GM21825 (cell line): ENCODE results near the gene GNAT3.

Source experiments
- ATAC-seq: cut with Tn5 transposase; IDR thresholded peaks from one replicate; pipeline ENCODE4 v1.9.1; 2021; ENCODE audit warnings: mild to moderate bottlenecking, moderate library complexity; ENCODE audit not compliant: unreplicated experiment

Gene GNAT3

GRCh38 chr7:80467069-80467468 is 44.8 kb downstream of the GNAT3 start:
- no peak for ATAC-seq

DNA sequence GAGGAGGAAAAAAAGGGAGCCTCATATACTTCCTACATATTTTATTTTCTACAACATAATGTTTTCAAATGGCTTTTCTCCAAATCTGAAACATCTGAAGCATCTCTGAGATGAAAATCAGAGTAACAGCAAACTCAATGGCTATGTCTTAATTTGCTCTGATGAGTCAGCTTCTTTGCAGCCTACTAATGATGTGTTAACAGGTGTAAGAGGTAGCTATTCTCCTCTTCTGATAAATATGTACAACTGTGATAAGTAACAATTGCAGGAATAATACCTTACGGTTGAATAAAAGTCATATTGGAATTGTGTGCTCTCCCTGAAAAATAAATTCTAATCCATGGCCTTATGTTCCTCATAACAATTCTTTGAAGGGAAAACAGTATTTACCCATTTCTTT is 45.2 kb downstream of the GNAT3 start:
- ATAC-seq: no peak

DNA sequence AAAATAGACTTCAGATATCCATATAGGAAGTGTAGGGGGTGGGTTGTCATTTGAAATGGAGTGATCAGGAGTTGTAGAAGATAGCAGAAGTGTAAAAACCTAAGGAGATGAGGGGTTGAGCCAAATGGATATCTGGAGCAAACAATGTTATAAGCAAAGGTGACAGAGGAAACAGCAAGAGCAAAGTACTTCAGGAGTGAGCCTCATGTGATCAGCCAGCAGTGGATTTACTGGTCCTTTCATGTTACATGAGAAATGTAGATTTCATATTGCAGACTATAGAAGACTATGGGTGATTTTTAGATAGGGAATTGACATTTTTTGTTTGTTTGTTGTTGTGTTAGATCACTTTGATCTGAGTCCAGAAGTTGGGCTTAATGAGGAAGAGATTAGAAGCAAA is 47.7 kb downstream of the GNAT3 start:
- ATAC-seq: no peak

- no peak for ATAC-seq
Observed at GRCh38 chr7:80463272-80463920, 48.5 kb downstream of the GNAT3 start.

DNA sequence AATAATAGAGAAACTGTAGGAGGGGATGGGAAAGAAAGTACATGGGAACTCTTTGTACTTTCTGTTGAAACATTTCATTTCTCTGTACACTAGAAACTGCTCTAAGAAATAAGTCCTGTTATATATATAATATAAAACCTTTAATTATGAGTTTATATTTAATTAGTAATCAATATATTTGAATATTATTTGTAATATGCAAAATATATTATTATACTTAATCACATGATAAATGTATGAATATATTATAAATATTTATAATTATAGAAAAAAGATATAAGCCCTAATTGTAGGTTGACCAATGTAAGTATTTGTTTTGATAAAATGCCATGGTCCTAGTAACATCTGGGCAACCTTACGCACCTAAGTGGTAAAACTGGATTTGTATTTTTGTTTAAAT is 51.0 kb downstream of the GNAT3 start:
- no peak for ATAC-seq

DNA sequence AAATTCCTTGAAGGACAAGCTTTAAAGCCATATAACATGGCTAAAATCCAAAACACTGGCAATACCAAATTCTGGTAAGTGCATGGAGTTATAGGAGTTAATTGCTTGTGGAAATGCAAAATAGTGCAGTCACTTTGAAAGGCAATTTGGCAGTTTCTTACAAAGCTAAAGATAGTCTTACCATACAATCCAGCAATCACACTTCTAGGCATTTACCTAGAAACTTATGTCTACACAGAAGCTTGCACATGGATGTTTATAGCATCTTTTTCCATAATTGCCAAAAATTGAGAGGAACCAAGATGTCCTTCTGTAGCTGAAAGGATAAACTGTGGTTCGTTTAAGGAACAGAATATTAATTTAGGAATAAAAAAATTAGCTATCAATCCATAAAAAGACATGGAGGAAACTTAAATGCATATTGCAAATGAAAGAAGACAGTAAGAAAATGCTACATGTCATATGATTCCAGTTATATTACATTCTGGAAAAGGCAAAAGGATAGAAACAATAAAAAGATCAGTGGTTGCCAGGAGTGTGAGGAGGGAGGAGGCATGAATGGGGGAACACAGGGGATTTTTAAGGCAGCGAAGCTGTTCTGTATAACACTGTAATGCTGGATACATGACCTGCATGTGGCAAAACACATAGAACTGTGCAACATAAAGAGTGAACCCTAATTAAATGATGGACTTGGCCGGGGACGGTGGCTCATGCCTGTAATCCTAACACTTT is 51.9 kb downstream of the GNAT3 start:
- no peak for ATAC-seq

- no peak for ATAC-seq
Observed at GRCh38 chr7:80458822-80459725, 52.8 kb downstream of the GNAT3 start.

- ATAC-seq: no peak
Observed at GRCh38 chr7:80453699-80454340, 58.0 kb downstream of the GNAT3 start.

GRCh38 chr7:80450621-80451308 is 61.1 kb downstream of the GNAT3 start:
- no peak for ATAC-seq

DNA sequence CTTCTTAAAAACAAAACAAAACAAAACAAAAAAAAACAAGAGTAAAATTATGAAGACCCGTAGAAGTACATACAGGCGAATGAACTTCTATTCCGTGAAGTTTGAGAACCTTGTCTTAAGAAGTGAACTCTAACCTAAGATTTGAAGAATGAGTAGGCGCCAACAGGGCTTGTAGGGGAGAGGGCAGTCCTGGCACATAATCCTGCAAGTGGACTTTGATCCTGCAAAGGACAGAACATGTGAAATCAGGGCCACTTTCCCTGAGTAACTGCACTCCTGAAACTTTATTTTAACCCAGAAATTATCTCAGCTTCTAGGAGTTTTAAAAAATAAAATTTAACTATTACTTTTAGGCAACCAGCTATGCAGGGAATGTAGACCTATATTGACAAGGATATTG is 62.0 kb downstream of the GNAT3 start:
- no peak for ATAC-seq

- ATAC-seq: no peak
Observed at GRCh38 chr7:80445351-80445750, 66.5 kb downstream of the GNAT3 start.

DNA sequence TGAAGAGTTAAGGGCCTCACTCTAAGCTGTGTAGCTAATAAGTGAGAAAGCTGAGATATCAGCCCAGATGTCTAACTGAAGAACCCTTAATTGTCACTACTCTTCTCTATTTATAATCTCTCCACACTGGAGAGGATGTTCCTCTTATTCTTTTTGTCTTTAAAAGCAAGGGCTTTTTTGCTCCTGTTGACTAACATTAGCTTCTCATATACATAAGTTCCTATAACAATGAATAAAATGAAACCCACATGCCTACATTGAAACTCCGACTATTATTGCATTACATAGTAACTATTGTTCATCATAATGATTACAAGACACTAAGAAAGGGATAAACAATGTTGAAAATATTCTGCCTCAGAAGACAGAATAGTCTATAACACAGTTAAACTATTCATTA is 67.1 kb downstream of the GNAT3 start:
- ATAC-seq: no peak

DNA sequence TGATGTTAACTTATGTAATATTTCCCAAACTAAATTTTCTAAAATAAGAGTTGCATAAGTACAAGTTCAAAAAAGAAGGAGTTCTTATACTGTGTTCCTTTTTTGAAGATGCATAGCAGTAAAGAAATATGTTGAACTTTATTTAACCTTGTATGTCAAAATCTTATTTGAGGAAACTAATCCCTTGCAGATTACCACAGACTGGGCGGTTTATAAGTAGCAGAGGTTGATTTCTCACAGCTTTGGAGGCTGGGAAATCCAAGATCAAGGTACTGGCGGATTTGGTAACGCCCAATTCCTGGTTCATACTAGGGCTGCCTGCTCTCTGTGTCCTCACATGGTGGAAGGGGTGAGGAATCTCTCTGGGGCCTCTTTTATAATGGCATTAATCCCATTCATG is 68.5 kb downstream of the GNAT3 start:
- ATAC-seq: no peak

DNA sequence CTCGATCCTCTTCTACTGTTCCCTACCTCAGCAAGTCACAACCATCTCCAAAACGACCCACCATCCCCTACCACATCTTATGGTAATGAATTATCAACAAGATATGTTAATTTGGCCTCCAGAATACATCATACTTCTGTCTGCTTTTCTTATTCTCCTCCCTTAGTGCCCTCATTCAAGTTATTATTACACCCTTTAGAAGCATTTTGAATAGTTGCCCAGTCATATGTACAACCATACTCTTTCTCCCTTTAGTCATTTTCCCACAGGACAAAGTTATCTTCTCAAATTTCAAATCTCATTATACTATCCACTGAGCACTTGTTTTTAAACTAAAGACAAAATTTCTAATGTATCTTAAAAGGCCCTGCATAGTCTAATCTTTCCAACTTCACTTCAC is 71.0 kb downstream of the GNAT3 start:
- no peak for ATAC-seq

DNA sequence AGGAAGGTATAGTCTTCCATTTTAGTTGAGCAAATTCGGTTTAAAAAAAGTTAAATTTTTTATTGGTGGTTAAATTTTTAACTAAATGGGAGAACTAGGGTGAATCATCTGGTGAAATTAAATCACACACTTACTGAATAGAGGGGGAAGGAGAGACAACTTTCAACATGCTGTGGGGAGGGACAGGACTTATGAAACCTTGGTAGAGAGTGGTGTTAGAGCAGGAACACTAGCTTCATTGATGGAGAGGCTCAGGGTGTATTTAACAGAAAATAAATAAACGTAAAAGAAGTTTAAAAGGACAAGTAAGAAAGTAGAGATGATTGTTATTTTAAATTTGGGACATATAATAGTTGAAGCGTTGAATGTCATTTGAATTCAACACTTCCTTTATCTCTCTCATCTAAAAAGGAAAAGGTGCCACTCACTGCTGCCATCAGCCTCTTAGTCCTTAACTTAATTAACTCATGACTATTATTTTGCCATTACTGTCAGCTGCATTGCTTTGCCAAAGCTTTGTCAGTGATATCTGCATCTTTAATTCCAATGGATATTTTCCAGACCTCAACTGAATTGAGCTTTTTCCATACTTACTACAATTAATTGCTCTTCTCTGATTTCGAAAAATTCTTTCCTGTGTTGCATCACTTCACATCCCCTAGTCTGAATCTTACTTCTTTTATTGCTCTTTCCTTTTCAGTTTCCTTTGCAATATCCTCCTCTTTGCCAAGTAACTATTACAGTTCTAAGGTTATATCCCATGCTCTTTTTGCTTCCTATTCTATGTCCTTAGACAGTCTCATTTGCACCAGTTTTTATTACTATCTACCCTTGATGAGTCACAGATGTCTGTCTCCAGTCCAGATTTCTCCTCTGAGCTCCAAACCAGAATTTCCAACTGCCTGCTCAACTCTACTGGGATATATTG is 71.7 kb downstream of the GNAT3 start:
- ATAC-seq: no peak

GRCh38 chr7:80435521-80435920 is 76.3 kb downstream of the GNAT3 start:
- ATAC-seq: no peak

- ATAC-seq: no peak
Observed at GRCh38 chr7:80434047-80434446, 77.8 kb downstream of the GNAT3 start.

DNA sequence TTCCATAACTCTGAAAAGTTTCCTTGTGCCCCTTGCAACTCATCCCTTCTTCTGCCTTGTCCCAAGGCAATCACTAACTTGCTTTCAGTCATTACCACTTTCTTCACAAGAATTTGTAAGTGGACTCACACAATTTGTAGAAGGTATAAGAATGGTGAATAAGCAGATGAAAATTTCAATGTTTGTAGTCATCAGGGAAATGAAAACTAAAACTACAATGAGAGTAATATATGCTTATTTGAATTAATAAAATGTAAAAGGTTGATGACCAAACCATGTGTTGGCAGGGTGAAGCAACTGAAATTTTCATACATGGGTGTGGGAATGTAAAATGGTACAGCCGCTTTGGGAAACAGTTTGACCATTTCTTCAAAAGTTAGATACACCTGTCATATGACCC is 79.7 kb downstream of the GNAT3 start:
- ATAC-seq: no peak

GRCh38 chr7:80429181-80429580 is 82.7 kb downstream of the GNAT3 start:
- ATAC-seq: no peak
